ACC112 (cell line): ENCODE results near the gene TMEM42.
"Not testable (repeated sequence)": the region's sequence is repeated elsewhere in the genome, so short reads cannot be mapped to it uniquely, and the experiment has no call there.

Experiments used
- H2AFZ ChIP-seq: fragments of 200-600 bp; sonication (generic); one replicate; pipeline ENCODE4 v1.6.0; 2017; ENCODE audit warnings: antibody characterized with exemption, low read length; ENCODE audit not compliant: unreplicated experiment
- H3K27ac ChIP-seq: fragments of 200-600 bp; sonication (generic); 2 replicates; pipeline ENCODE4 v1.5.1; 2014; ENCODE audit warnings: low read depth, mild to moderate bottlenecking, antibody characterized with exemption, low read length, moderate library complexity
- H3K27me3 ChIP-seq: fragments of 200-600 bp; sonication (generic); 2 replicates; pipeline ENCODE4 v1.6.1; 2014; ENCODE audit warnings: mild to moderate bottlenecking, antibody characterized with exemption, low read length, moderate library complexity, mixed read lengths; ENCODE audit not compliant: insufficient read depth
- H3K36me3 ChIP-seq: fragments of 200-600 bp; sonication (generic); 2 replicates; pipeline ENCODE4 v1.6.1; 2016; ENCODE audit warnings: mild to moderate bottlenecking, antibody characterized with exemption, low read length, moderate library complexity, mixed read lengths; ENCODE audit not compliant: insufficient read depth
- H3K4me1 ChIP-seq: fragments of 200-600 bp; sonication (generic); one replicate; pipeline ENCODE4 v1.6.1; 2016; ENCODE audit warnings: low read length, mixed read lengths; ENCODE audit not compliant: insufficient read depth, unreplicated experiment, control insufficient read depth
- H3K4me3 ChIP-seq: fragments of 200-600 bp; sonication (generic); 2 replicates; pipeline ENCODE4 v1.5.1; 2014; ENCODE audit warnings: mild to moderate bottlenecking, low read depth, low read length
- H3K79me2 ChIP-seq: fragments of 200-600 bp; sonication (generic); one replicate; pipeline ENCODE4 v1.6.0; 2016; ENCODE audit warnings: low read length; ENCODE audit not compliant: control insufficient read depth, unreplicated experiment, insufficient read depth

TMEM42 gene

DNA sequence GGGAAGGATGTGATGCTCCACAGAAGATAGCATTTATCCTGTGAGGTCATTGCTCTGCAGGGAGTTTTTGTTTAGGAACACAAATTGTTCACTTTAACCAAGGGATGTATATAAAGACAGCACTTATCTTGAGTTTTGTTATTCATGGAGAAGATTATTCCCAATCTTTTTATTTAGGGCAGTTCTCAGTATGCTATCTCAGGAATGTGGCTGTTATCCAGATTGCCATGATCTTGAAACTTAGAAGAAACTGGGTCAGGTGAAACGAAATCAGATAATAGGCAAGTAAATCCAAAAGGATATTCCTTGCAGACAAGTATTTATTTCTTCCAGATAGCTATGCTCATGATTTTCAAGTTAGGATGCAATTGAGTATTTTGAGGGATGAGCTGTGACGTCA, 19.3 kb upstream of the TMEM42 start:
- Histone ChIP-seq H3K27me3 (no peaks in the 10 kb centered on the region), H3K79me2 (no peaks in the 10 kb centered on the region), H3K27ac (no peak overlapping the region), H3K4me1 (no peaks in the 10 kb centered on the region), H3K36me3 (peaks cover 41% of the 10 kb centered on the region), H3K4me3 (no peak overlapping the region), H2AFZ (no peak overlapping the region)

DNA sequence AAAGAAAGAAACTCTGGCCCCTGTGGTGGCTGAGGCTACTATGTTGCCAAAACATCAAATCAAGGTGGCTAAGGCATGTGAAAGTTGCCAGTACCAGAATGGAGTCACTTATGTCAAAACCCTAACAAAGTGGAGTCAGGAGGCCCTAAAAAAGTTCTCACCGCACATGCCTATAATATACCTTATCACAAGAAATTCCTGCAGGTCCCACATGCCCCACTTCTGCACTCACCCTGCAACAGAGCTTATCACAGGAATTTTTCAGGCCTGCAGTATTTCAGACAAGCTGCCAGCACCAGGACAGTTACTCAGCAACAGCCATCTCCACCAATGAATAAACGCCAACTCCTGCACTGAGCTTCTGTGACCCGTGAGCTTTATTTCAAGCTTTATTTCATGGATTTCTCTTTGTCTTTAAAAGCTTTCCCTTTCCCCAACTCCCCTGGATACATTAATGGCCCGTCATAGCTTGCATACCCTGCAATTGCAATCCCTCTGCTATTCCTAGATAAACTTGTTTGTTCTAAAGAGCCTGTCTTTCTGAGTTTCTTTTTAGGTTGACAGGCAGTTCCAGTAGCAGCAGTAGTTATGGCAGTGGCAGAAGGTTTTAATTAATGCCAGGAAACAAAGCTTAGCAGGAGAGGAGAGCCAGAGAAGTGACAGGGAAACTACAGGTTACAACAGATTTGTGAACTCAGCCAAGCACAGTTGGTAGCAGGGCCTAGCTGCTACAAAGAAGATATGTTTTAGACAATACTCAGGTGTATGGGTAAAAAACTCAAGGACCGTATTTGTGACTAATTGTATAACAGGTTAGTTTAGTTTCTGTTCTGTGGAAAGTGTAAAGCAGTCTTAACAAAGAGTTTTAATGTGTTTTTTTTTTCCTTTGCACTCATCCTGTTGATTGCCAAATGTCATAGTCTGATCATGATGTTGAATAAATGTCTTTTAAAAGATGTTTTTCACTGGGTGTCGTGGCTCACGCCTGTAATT, 15.9 kb upstream of the TMEM42 start:
- Histone ChIP-seq H3K79me2 (no peaks in the 10 kb centered on the region), H2AFZ (no peak overlapping the region), H3K27ac (no peak overlapping the region), H3K4me3 (no peak overlapping the region), H3K27me3 (no peaks in the 10 kb centered on the region), H3K4me1 (no peaks in the 10 kb centered on the region), H3K36me3 (peaks cover 22% of the 10 kb centered on the region)

DNA sequence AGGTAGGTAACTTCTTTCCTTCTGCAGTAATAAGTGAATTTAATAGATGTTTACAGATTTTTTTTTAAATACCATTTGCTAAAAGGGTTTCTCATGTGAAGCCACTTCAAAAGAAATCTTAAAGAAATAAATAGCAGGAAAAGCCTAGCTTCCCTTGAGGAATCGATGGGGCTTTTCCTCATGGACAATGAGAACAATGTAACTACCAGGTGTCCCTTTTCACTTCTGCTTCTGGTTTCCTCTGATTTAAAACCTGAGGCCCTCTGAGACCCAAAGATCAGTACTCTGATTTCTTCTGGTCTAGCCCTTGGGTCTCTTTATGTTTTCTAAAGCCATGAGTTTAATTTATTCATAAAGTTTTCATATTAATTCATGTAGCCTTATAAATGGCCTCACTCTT, 13.1 kb upstream of the TMEM42 start:
- Histone ChIP-seq H3K4me1 (no peaks in the 10 kb centered on the region), H3K27me3 (no peaks in the 10 kb centered on the region), H3K27ac (no peak overlapping the region), H2AFZ (no peak overlapping the region), H3K36me3 (peaks cover 30% of the 10 kb centered on the region), H3K79me2 (no peaks in the 10 kb centered on the region), H3K4me3 (no peak overlapping the region)

- H3K36me3 ChIP-seq: peaks cover 16% of the 10 kb centered on the region
These were observed 5.0 kb upstream of the TMEM42 start for GRCh38 chr3:44856663-44857062.

DNA sequence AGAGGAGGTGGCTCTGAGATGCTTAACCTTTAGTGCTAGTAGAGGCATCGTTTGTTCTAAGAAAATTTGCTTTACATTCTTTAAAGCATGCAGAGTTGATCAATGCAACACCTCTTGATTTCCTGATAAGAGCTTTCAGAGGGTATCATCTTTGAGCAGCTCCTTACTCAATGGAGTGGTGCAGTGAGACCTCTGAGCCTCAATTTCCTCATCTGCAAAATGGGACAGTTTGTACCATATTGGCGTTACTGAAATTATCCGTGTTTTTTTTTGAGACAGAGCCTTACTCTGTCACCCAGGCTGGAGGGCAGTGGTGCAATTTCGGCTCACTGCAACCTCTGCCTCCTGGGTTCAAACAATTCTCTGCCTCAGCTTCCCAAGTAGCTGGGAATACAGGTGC, 1.6 kb upstream of the TMEM42 start:
- Histone ChIP-seq H3K79me2 (peaks cover 21% of the 10 kb centered on the region), H3K36me3 (peaks cover 10% of the 10 kb centered on the region; the same call in 1 of the 2 replicates), H3K27ac (no peak overlapping the region), H3K4me3 (no peak overlapping the region), H3K4me1 (peaks cover 6% of the 10 kb centered on the region), H2AFZ (no peak overlapping the region), H3K27me3 (no peaks in the 10 kb centered on the region)

More at GRCh38 chr3:44856663-44857062, 5.0 kb upstream of the TMEM42 start:
- H3K4me1 ChIP-seq, H2AFZ ChIP-seq, H3K4me3 ChIP-seq, H3K27me3 ChIP-seq, H3K79me2 ChIP-seq, H3K27ac ChIP-seq: not testable (repeated sequence)

DNA sequence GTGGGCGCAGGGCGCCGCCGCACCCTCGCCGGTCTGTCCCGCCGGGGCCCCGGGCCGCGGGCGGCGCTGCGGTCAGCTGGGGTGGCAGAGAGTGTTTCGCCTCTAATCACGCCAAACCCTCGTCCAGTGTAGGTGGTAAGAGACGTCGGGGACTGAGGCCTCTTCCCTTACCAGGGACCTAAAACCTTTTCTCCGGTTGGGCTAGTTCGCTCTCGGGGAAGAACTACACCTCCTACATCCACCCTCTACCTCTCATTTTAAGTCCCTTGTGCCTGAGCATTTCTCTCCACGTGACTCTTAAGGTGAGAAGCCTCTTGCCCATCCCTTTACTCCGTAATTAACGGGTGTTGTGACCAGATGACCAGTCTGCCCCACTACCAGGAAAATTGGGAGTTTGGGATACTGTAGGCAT, 520 bp downstream of the TMEM42 start:
- Histone ChIP-seq H3K79me2 (peaks cover 21% of the 10 kb centered on the region), H3K4me1 (peaks cover 6% of the 10 kb centered on the region), H3K27ac (peak overlapping the region; percentile 74), H2AFZ (peak overlapping the region; percentile 44), H3K4me3 (peak overlapping the region; percentile 81), H3K36me3 (peaks cover 25% of the 10 kb centered on the region; the same call in 1 of the 2 replicates), H3K27me3 (no peaks in the 10 kb centered on the region)

DNA sequence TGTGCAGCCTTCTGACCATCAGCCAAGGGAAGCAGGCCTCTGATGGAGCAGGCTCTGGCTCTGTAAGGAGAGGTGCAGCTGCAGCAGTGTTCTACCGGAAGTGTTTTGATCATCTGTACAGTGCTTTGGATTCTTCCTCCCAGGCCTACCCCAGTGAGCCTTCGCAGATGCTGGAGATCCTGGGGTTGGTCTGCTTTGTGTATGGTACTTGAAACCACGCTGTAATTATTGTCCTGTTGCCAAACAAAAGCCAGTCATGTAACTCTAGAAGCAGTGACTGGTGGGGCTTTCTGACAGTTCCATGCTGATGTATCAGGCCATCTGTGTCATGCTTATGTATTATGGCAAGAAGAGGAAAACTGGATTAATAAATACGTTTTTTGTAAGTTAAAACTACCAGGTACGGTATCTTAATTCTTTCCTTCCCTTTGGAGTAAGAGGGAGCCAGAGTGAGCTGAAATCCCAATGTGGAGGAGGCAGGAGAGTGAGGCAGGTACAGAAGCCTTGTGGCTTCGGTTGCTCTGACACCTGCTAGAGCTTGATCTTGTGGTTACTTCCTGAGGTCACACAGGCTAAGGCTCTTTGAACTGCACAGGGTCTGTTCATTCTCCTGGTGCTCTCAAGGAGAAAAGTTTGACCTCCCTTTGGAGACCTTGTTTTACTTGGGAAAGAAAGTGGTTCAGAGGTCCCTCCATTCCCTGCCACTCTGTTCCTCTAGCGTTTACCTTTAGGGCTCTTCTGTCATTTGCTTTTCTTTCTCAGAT, 3.7 kb downstream of the TMEM42 start:
- Histone ChIP-seq H3K27ac (no peak overlapping the region), H3K4me1 (peaks cover 6% of the 10 kb centered on the region), H3K27me3 (no peaks in the 10 kb centered on the region), H3K79me2 (peaks cover 21% of the 10 kb centered on the region), H3K36me3 (peaks cover 26% of the 10 kb centered on the region; the same call in 1 of the 2 replicates), H3K4me3 (no peak overlapping the region), H2AFZ (no peak overlapping the region)

DNA sequence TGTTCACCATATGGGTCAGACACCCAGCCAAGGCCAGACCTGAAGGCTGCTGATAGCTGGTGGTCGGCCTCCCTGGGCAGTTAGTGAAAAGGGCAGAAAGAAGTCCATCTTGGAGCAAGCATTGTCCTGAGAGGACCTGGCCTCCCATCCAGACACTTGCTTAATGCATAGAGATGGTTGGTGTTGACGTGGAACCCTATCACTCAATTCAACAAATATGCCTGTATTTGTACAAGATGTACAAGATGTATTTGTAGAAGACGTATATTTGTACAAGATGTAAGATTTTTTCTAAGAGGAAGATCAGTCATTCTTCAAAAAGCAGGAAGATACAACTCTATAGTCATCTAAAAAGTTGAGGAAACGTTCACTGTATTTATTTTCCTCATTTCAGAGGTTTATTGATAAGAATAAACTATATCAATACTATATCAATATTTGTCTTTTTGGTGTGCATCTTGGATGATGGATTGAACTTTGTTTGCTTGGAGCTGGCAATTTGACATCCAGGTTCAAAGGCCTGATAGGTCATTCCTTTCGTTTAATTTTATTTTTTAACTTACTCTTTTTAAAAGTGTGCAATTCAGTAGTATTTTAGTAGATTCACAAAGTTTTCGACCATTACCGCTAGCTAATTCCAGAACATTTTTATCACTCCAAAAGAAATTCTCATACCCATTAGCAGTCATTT, 5.9 kb downstream of the TMEM42 start:
- Histone ChIP-seq H3K4me3 (no peak overlapping the region), H3K27me3 (no peaks in the 10 kb centered on the region), H3K27ac (no peak overlapping the region), H3K36me3 (peaks cover 26% of the 10 kb centered on the region; the same call in 1 of the 2 replicates), H2AFZ (no peak overlapping the region), H3K4me1 (peaks cover 5% of the 10 kb centered on the region), H3K79me2 (peaks cover 17% of the 10 kb centered on the region)

DNA sequence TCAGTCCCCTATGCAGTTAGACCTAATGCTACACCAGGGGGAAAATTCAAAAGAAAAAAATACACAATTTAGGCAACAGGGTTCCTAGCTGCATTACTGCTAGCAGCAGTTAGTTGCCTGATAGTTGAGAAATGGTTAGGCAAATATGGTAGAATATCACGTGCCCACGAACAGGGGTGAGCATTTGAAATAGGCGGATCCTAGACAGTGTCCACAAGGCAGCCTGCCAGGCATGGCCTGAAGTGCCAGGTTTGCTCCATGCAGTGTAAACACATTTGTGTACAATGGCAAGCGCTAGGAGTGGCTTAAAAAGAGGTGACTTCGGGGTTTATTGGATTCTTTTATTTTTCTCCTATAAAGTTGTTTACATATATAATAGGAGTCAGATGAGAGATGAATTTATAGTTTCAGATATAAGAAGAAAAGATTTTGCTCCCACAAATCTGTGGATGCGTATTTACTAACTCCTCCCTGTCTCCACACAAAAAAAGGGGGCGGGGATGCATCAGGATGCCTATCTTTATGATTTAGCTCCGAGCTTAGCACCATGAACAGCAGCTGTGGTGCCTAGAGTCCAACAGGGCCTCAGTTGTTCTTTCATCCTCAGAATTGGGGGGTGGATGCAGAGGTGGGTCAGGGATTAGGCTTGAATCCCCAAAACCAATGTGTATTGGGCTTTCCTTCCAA, 8.8 kb downstream of the TMEM42 start:
- H3K79me2 ChIP-seq: no peaks in the 10 kb centered on the region
- H3K4me3 ChIP-seq: no peak overlapping the region
- H3K27me3 ChIP-seq: no peaks in the 10 kb centered on the region
- H3K36me3 ChIP-seq: peaks cover 13% of the 10 kb centered on the region; the same call in 1 of the 2 replicates
- no peak overlapping the region for H2AFZ ChIP-seq
- H3K27ac ChIP-seq: no peak overlapping the region
- H3K4me1 ChIP-seq: no peaks in the 10 kb centered on the region

DNA sequence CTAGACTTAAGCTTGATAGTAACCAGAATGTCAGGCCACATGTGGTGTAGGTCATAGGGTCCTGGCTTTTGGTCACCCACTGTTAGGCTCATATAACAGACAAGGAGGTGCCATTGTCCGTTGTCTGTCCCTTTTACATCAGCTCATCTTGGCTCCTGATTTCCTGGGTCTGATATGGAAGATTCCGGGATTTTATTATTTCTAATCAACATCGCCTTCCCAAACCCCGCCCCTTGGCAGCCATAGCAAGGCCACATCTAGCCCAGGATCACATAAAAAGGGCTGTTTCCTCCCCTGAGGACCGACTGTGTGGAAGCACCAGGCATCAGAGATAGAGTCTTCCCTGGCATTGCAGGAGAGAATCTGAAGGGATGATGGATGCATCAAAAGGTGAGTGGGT, 12.6 kb downstream of the TMEM42 start, which contains the start of gene TGM4:
Gene TGM4 (plus strand): TSS at position 301 of the 400 bp plus-strand sequence. CDS start 71 bp downstream, at position 372.
- H3K27me3 ChIP-seq: no peaks in the 10 kb centered on the region
- H2AFZ ChIP-seq: no peak within 1 kb of the TSS
- no peaks in the 10 kb centered on the region for H3K4me1 ChIP-seq
- H3K36me3 ChIP-seq: no peaks in the 10 kb centered on the region
- no peaks in the 10 kb centered on the region for H3K79me2 ChIP-seq
- H3K27ac ChIP-seq: no peak within 1 kb of the TSS
- no peak within 1 kb of the TSS for H3K4me3 ChIP-seq
